ENCODE measurements around the gene ATXN7. TPM values are rescaled to one million over a fixed set of nuclear protein-coding genes. Genes with fewer than 3 reads are reported as not detected.

ATXN7 gene
- polyA plus RNA-seq, 1 donor from 2014 or later = 6.7 TPM

DNA sequence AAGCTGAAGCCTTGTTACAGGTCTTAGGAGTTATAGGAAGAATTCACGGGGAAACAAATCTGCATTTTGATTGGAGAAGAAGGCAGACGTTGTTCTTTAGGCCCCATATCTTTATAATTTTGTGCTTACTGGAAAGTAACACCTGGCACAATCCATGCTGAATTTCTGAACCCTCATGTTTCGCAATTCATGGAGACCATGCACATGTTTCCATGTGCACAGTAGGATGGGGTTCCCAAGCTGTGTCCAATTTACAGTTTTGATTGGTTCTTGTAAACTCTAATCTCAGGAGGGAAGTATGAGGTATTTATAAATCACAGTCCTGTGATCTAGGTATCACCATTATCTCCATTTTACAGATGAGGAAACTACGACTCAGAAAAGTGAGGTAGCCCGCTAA lies 56.3 kb downstream of the ATXN7 start:
- H3K27ac ChIP-seq (ENCODE audit: low read length) = no peak overlapping the region
- no peaks in the 10 kb centered on the region for H3K9me3 ChIP-seq (ENCODE audit: low read length)
- no peaks in the 10 kb centered on the region for H3K79me2 ChIP-seq (replicated peaks; ENCODE audit: insufficient read depth, low read length)
- no peak overlapping the region for H3K4me3 ChIP-seq (ENCODE audit: low read length)
- TF ChIP-seq, protein P1, sequence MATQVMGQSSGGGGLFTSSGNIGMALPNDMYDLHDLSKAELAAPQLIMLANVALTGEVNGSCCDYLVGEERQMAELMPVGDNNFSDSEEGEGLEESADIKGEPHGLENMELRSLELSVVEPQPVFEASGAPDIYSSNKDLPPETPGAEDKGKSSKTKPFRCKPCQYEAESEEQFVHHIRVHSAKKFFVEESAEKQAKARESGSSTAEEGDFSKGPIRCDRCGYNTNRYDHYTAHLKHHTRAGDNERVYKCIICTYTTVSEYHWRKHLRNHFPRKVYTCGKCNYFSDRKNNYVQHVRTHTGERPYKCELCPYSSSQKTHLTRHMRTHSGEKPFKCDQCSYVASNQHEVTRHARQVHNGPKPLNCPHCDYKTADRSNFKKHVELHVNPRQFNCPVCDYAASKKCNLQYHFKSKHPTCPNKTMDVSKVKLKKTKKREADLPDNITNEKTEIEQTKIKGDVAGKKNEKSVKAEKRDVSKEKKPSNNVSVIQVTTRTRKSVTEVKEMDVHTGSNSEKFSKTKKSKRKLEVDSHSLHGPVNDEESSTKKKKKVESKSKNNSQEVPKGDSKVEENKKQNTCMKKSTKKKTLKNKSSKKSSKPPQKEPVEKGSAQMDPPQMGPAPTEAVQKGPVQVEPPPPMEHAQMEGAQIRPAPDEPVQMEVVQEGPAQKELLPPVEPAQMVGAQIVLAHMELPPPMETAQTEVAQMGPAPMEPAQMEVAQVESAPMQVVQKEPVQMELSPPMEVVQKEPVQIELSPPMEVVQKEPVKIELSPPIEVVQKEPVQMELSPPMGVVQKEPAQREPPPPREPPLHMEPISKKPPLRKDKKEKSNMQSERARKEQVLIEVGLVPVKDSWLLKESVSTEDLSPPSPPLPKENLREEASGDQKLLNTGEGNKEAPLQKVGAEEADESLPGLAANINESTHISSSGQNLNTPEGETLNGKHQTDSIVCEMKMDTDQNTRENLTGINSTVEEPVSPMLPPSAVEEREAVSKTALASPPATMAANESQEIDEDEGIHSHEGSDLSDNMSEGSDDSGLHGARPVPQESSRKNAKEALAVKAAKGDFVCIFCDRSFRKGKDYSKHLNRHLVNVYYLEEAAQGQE (IDR thresholded peaks at IDR 0.05; ENCODE audit: borderline replicate concordance) = no peak
- TF ChIP-seq SMC3 (conservative IDR thresholded peaks at IDR 0.05; ENCODE audit: poor library complexity) (no peak), EZH2 (IDR thresholded peaks at IDR 0.05; ENCODE audit: borderline replicate concordance, insufficient read depth, low read length, poor library complexity, severe bottlenecking) (no peak), POLR2AphosphoS5 (IDR thresholded peaks at IDR 0.05) (no peak), MXI1 (conservative IDR thresholded peaks at IDR 0.05; ENCODE audit: poor library complexity, severe bottlenecking) (no peak), RAD21 (conservative IDR thresholded peaks at IDR 0.05) (no peak), EP300 (conservative IDR thresholded peaks at IDR 0.05; ENCODE audit: poor library complexity, severe bottlenecking) (no peak)
- H2AFZ ChIP-seq (ENCODE audit: low read depth, low read length) = no peak overlapping the region
- no peaks in the 10 kb centered on the region for H3K36me3 ChIP-seq (ENCODE audit: insufficient read depth, low read length)
- no peak overlapping the region for H3K4me2 ChIP-seq (ENCODE audit: low read length)
- H3F3A ChIP-seq (ENCODE audit: insufficient read depth, low read length, poor library complexity, severe bottlenecking) = no peaks in the 10 kb centered on the region
- H4K20me1 ChIP-seq (ENCODE audit: insufficient read depth) = no peaks in the 10 kb centered on the region
- no peaks in the 10 kb centered on the region for H3K9me2 ChIP-seq (ENCODE audit: insufficient read depth, low read length)
- H3K9ac ChIP-seq (ENCODE audit: low read length) = no peak overlapping the region
- no peaks in the 10 kb centered on the region for H3K27me3 ChIP-seq (ENCODE audit: insufficient read depth, low read depth, low read length)

DNA sequence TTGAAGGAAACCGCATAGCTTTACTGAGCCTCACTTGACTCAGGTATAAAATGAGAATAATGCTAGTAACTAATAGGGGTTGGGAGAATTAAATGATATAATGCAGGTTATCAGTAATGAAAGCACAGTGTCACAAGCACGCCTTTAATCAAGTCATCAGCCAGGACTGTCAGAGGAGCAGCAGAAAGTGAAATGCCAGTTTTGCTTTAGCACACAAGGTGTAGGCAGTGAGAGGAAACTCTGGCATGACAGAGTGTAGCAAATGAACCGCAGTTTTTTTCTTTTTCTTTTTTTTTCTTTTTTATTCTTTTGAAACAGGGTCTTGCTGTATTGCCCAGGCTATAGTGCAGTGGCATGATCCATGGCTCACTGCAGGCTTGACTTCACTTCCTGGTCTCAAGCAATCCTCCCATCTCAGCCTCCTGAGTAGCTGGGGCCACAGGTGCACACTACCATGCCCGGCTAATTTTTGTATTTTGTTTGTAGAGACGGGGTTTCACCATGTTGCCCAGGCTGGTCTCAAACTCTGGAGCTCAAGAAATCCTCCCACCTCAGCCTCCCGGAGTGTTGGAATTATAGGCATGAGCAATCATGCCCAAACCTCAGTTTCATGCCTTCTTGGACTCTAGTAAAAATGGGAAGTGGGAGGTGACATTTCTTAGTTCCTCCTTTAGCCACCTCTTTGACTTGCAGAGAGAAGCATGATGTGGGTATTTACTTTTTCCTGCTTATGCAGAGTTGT lies 58.2 kb downstream of the ATXN7 start:
- H3F3A ChIP-seq (ENCODE audit: insufficient read depth, low read length, poor library complexity, severe bottlenecking) = no peaks in the 10 kb centered on the region
- no peaks in the 10 kb centered on the region for H4K20me1 ChIP-seq (ENCODE audit: insufficient read depth)
- H3K4me3 ChIP-seq (ENCODE audit: low read length) = no peak overlapping the region
- H3K9ac ChIP-seq (ENCODE audit: low read length) = no peak overlapping the region
- H3K9me3 ChIP-seq (ENCODE audit: low read length) = no peaks in the 10 kb centered on the region
- H3K27me3 ChIP-seq (ENCODE audit: insufficient read depth, low read depth, low read length) = no peaks in the 10 kb centered on the region
- no peaks in the 10 kb centered on the region for H3K9me2 ChIP-seq (ENCODE audit: insufficient read depth, low read length)
- TF ChIP-seq TAF1 (IDR thresholded peaks at IDR 0.05; ENCODE audit: low read depth) = no peak
- no peak for TF ChIP-seq EZH2 (IDR thresholded peaks at IDR 0.05; ENCODE audit: borderline replicate concordance, insufficient read depth, low read length, poor library complexity, severe bottlenecking)
- no peak for TF ChIP-seq POLR2AphosphoS5 (IDR thresholded peaks at IDR 0.05)
- TF ChIP-seq MXI1 (conservative IDR thresholded peaks at IDR 0.05; ENCODE audit: poor library complexity, severe bottlenecking) = no peak
- TF ChIP-seq SMC3 (conservative IDR thresholded peaks at IDR 0.05; ENCODE audit: poor library complexity) = no peak
- TF ChIP-seq EP300 (conservative IDR thresholded peaks at IDR 0.05; ENCODE audit: poor library complexity, severe bottlenecking) = no peak
- TF ChIP-seq RAD21 (conservative IDR thresholded peaks at IDR 0.05) = no peak
- TF ChIP-seq, protein P1 (IDR thresholded peaks at IDR 0.05; ENCODE audit: borderline replicate concordance) = no peak
- TF ChIP-seq, protein P2, sequence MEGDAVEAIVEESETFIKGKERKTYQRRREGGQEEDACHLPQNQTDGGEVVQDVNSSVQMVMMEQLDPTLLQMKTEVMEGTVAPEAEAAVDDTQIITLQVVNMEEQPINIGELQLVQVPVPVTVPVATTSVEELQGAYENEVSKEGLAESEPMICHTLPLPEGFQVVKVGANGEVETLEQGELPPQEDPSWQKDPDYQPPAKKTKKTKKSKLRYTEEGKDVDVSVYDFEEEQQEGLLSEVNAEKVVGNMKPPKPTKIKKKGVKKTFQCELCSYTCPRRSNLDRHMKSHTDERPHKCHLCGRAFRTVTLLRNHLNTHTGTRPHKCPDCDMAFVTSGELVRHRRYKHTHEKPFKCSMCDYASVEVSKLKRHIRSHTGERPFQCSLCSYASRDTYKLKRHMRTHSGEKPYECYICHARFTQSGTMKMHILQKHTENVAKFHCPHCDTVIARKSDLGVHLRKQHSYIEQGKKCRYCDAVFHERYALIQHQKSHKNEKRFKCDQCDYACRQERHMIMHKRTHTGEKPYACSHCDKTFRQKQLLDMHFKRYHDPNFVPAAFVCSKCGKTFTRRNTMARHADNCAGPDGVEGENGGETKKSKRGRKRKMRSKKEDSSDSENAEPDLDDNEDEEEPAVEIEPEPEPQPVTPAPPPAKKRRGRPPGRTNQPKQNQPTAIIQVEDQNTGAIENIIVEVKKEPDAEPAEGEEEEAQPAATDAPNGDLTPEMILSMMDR (IDR thresholded peaks at IDR 0.05; ENCODE audit: poor library complexity, severe bottlenecking) = no peak
- no peaks in the 10 kb centered on the region for H3K79me2 ChIP-seq (replicated peaks; ENCODE audit: insufficient read depth, low read length)
- H3K27ac ChIP-seq (ENCODE audit: low read length) = no peak overlapping the region
- H3K4me2 ChIP-seq (ENCODE audit: low read length) = no peak overlapping the region
- H2AFZ ChIP-seq (ENCODE audit: low read depth, low read length) = no peak overlapping the region
- H3K36me3 ChIP-seq (ENCODE audit: insufficient read depth, low read length) = no peaks in the 10 kb centered on the region
